H9 (cell line): ENCODE measurements around the gene WARS2. TPM values are rescaled to one million over a fixed set of nuclear protein-coding genes. Genes with fewer than 3 reads are reported as not detected.

Experiments used
- DNase-seq: peaks from one replicate; pipeline ENCODE4 v3.0.0-alpha.2; 2017
- H2AFZ ChIP-seq: one replicate; pipeline ENCODE4 v1.6.1; 2013; ENCODE audit warnings: mild to moderate bottlenecking, low read length, control low read depth, moderate library complexity
- H2AK5ac ChIP-seq: 2 replicates; pipeline ENCODE4 v1.6.1; 2013; ENCODE audit warnings: low read length, control low read depth, mixed read lengths; ENCODE audit not compliant: insufficient read length
- H2BK120ac ChIP-seq: one replicate; pipeline ENCODE4 v1.6.1; 2013; ENCODE audit warnings: low read depth, mild to moderate bottlenecking, low read length, control low read depth, inconsistent platforms; ENCODE audit not compliant: poor library complexity, severe bottlenecking
- H2BK12ac ChIP-seq: 2 replicates; pipeline ENCODE4 v1.6.1; 2013; ENCODE audit warnings: low read length, control low read depth, mixed read lengths, low read depth; ENCODE audit not compliant: insufficient read length
- H2BK15ac ChIP-seq: 2 replicates; pipeline ENCODE4 v1.6.1; 2013; ENCODE audit warnings: low read depth, low read length, control low read depth
- H2BK20ac ChIP-seq: one replicate; pipeline ENCODE4 v1.6.1; 2013; ENCODE audit warnings: low read depth, mild to moderate bottlenecking, low read length, control low read depth, inconsistent platforms; ENCODE audit not compliant: poor library complexity, severe bottlenecking
- H2BK5ac ChIP-seq: 2 replicates; pipeline ENCODE4 v1.6.1; 2013; ENCODE audit warnings: low read length, control low read depth, mixed read lengths; ENCODE audit not compliant: insufficient read length
- H3K14ac ChIP-seq: 2 replicates; pipeline ENCODE4 v1.6.1; 2013; ENCODE audit warnings: low read length, control low read depth; ENCODE audit not compliant: insufficient read depth
- H3K18ac ChIP-seq: 2 replicates; pipeline ENCODE4 v1.6.1; 2013; ENCODE audit warnings: low read depth, mild to moderate bottlenecking, mixed read lengths, low read length, control low read depth; ENCODE audit not compliant: insufficient read length
- H3K23ac ChIP-seq: 2 replicates; pipeline ENCODE4 v1.6.1; 2013; ENCODE audit warnings: low read length, control low read depth, mixed read lengths, low read depth; ENCODE audit not compliant: insufficient read length
- H3K23me2 ChIP-seq: 2 replicates; pipeline ENCODE4 v1.6.1; 2013; ENCODE audit warnings: low read depth, mild to moderate bottlenecking, mixed read lengths, low read length, control low read depth; ENCODE audit not compliant: insufficient read length, poor library complexity, severe bottlenecking
- H3K27ac ChIP-seq: 2 replicates; pipeline ENCODE4 v1.5.1; 2013; ENCODE audit warnings: low read length, control low read depth, mixed read lengths, low read depth; ENCODE audit not compliant: insufficient read length
- H3K27me3 ChIP-seq: 2 replicates; pipeline ENCODE4 v1.6.1; 2013; ENCODE audit warnings: low read length, control low read depth, inconsistent platforms; ENCODE audit not compliant: insufficient read depth
- H3K4ac ChIP-seq: 2 replicates; pipeline ENCODE4 v1.6.1; 2013; ENCODE audit warnings: low read depth, mild to moderate bottlenecking, control low read depth, inconsistent platforms, low read length, moderate library complexity
- H3K4me1 ChIP-seq: 2 replicates; pipeline ENCODE4 v1.6.1; 2013; ENCODE audit warnings: low read length, control low read depth, inconsistent platforms; ENCODE audit not compliant: insufficient read depth
- H3K4me2 ChIP-seq: 2 replicates; pipeline ENCODE4 v1.6.1; 2013; ENCODE audit warnings: low read length, control low read depth, mixed read lengths; ENCODE audit not compliant: insufficient read length, insufficient read depth
- H3K56ac ChIP-seq: 2 replicates; pipeline ENCODE4 v1.6.1; 2013; ENCODE audit warnings: low read depth, mild to moderate bottlenecking, mixed read lengths, low read length, control low read depth; ENCODE audit not compliant: insufficient read length
- H3K79me1 ChIP-seq: 2 replicates; pipeline ENCODE4 v1.6.1; 2013; ENCODE audit warnings: low read depth, mild to moderate bottlenecking, moderate library complexity, low read length, control low read depth, inconsistent platforms; ENCODE audit not compliant: insufficient read depth, poor library complexity, severe bottlenecking
- H3K79me2 ChIP-seq: 2 replicates; pipeline ENCODE4 v1.6.1; 2013; ENCODE audit warnings: low read length, control low read depth, inconsistent platforms; ENCODE audit not compliant: insufficient read depth
- H3K9ac ChIP-seq: 2 replicates; pipeline ENCODE4 v1.6.1; 2013; ENCODE audit warnings: low read length, control low read depth, mixed read lengths; ENCODE audit not compliant: insufficient read length; ENCODE audit errors: extremely low read depth
- H3K9me3 ChIP-seq: one replicate; pipeline ENCODE4 v1.6.1; 2013; ENCODE audit warnings: low read depth, low read length, inconsistent platforms; ENCODE audit not compliant: control insufficient read depth
- H3T11ph ChIP-seq: one replicate; pipeline ENCODE4 v1.6.1; 2013; ENCODE audit warnings: mild to moderate bottlenecking, low read length, control low read depth, inconsistent platforms
- H4K20me1 ChIP-seq: one replicate; pipeline ENCODE4 v1.6.1; 2013; ENCODE audit not compliant: control insufficient read depth, insufficient read length, insufficient read depth
- H4K5ac ChIP-seq: 2 replicates; pipeline ENCODE4 v1.6.1; 2013; ENCODE audit warnings: low read depth, mild to moderate bottlenecking, mixed read lengths, low read length, control low read depth; ENCODE audit not compliant: insufficient read length
- H4K8ac ChIP-seq: replicated peaks from 2 replicates; pipeline ENCODE4 v1.6.1; 2013; ENCODE audit warnings: low read length, control low read depth, mixed read lengths, low read depth; ENCODE audit not compliant: insufficient read length
- H4K91ac ChIP-seq: 2 replicates; pipeline ENCODE4 v1.6.1; 2013; ENCODE audit warnings: low read depth, mild to moderate bottlenecking, moderate library complexity, mixed read lengths, low read length, control low read depth; ENCODE audit not compliant: insufficient read length
- H3K27ac Mint-ChIP-seq, 3 experiments: 2 replicates in 2 of 3; 3 replicates in 1 of 3; pipeline ENCODE4 v1.8.0; 2020 to 2021; ENCODE audit warnings: mixed read lengths in 3 of 3, mild to moderate bottlenecking in 1 of 3, moderate library complexity in 1 of 3
- H3K27me3 Mint-ChIP-seq: 2 replicates; pipeline ENCODE4 v1.8.0; 2021; ENCODE audit warnings: low read depth, mild to moderate bottlenecking, moderate library complexity, mixed read lengths
- H3K36me3 Mint-ChIP-seq, 3 experiments: 2 replicates in 2 of 3; 3 replicates in 1 of 3; pipeline ENCODE4 v1.8.0; 2020 to 2021; ENCODE audit warnings: low read depth in 3 of 3, mixed read lengths in 3 of 3; ENCODE audit not compliant: insufficient read depth in 1 of 3
- H3K4me1 Mint-ChIP-seq, 2 experiments: 2 replicates each; pipeline ENCODE4 v1.8.0; 2020; ENCODE audit warnings: mixed read lengths in 2 of 2
- H3K4me3 Mint-ChIP-seq, 2 experiments: 2 replicates in 1 of 2; 3 replicates in 1 of 2; pipeline ENCODE4 v1.8.0; 2020 to 2021; ENCODE audit warnings: mild to moderate bottlenecking in 2 of 2, mixed read lengths in 2 of 2, moderate library complexity in 1 of 2
- H3K9me3 Mint-ChIP-seq, 2 experiments: 2 replicates in 1 of 2; 3 replicates in 1 of 2; pipeline ENCODE4 v1.8.0; 2020; ENCODE audit warnings: mild to moderate bottlenecking in 2 of 2, mixed read lengths in 2 of 2, moderate library complexity in 1 of 2
- CTCF ChIP-seq: fragments of 200-600 bp; sonication (generic); conservative IDR thresholded peaks from 3 replicates; pipeline ENCODE4 v1.8.0; 2021; ENCODE audit warnings: antibody characterized with exemption, mild to moderate bottlenecking
- WGBS: extraction: QIAGEN DNeasy Blood & Tissue Kit; methylation state at CpG from one replicate; pipeline ENCODE4 v1.1.7; 2013; ENCODE audit warnings: missing lambda C conversion rate, low lambda C conversion rate, mixed read lengths; ENCODE audit not compliant: insufficient read length; ENCODE audit errors: extremely low coverage; 5-methylcytosine and 5-hydroxymethylcytosine counted together
- total RNA-seq: library from RNA; stranded (reverse); gene quantifications from 2 replicates; pipeline ENCODE4 v1.2.1, GENCODE V29; 2021

WARS2 gene
- total RNA-seq, 1 experiment from 2014 or later: 9.7 TPM

- no peaks in the 10 kb centered on the region for H3K27me3 Mint-ChIP-seq
- Histone ChIP-seq H3K4me2 (no peak overlapping the region), H3K27ac (no peak overlapping the region), H4K20me1 (no peaks in the 10 kb centered on the region), H2BK20ac (no peak overlapping the region), H3K23me2 (no peaks in the 10 kb centered on the region), H3T11ph (no peak overlapping the region), H2BK12ac (no peak overlapping the region), H4K91ac (no peak overlapping the region), H3K9ac (no peak overlapping the region), H3K27me3 (no peaks in the 10 kb centered on the region), H3K23ac (no peak overlapping the region), H3K4ac (no peak overlapping the region), H2BK15ac (no peak overlapping the region), H2BK120ac (no peak overlapping the region), H2AK5ac (no peak overlapping the region), H3K56ac (no peak overlapping the region), H2BK5ac (no peak overlapping the region), H3K14ac (no peak overlapping the region), H4K5ac (no peak overlapping the region), H2AFZ (no peak overlapping the region), H3K9me3 (no peaks in the 10 kb centered on the region), H3K18ac (no peak overlapping the region), H4K8ac (no peak overlapping the region), H3K79me2 (no peaks in the 10 kb centered on the region), H3K79me1 (no peaks in the 10 kb centered on the region), H3K4me1 (peaks cover 5% of the 10 kb centered on the region; the same call in 1 of the 2 replicates)
- no peak for TF ChIP-seq CTCF
- WGBS: no CpG with 5 or more reads among the region's 1 CpG
- DNase-seq: no peak
- peaks cover 5 to 11% of the 10 kb centered on the region in 2 experiments for H3K4me1 Mint-ChIP-seq
- no peaks in the 10 kb centered on the region for H3K36me3 Mint-ChIP-seq
- no peak overlapping the region for H3K4me3 Mint-ChIP-seq
- no peaks in the 10 kb centered on the region for H3K9me3 Mint-ChIP-seq
- H3K27ac Mint-ChIP-seq: no peak overlapping the region
Measured at GRCh38 chr1:119101563-119101962, 38.9 kb downstream of the WARS2 start.
